HCT116 (cell line): ENCODE data around the gene RPAP3. TPM values are rescaled to one million over a fixed set of nuclear protein-coding genes. Genes with fewer than 3 reads are reported as not detected.

Experiments
- ATAC-seq: fragments of 200-7000 bp; cut with Tn5 transposase; 2 replicates; pipeline ENCODE4 v1.9.1; 2020; ENCODE audit warnings: mild to moderate bottlenecking, moderate library complexity
- BruUV-seq: library from RNA; stranded (reverse); fragments of 400-500 nt; replicated peaks from 2 replicates; lab custom pipeline; 2021; lab: Mats Ljungman, UMichigan
- CTCF ChIA-PET: fragments of 300-600 bp; sonication (Branson Sonifier 250); formaldehyde crosslinking; loops from one replicate; lab custom pipeline; 2021; ENCODE audit warnings: antibody characterized with exemption; lab: Charles Lee
- POLR2A ChIA-PET: fragments of 300-600, 350-600 bp; sonication (Branson Sonifier 250); formaldehyde crosslinking; loops from one replicate; lab custom pipeline; 2021; ENCODE audit warnings: antibody characterized with exemption; lab: Charles Lee
- RAD21 ChIA-PET, 2 experiments: fragments of 300-600 bp; sonication (Branson Sonifier 250); formaldehyde crosslinking; loops; one replicate each; lab custom pipeline; 2023; ENCODE audit warnings: low total read pairs in 2 of 2; ENCODE audit not compliant: uncharacterized antibody in 2 of 2, unreplicated experiment in 2 of 2, low non-redundant PET in 1 of 2; lab: Charles Lee
- DNase-seq: peaks from one replicate; pipeline ENCODE4 v3.0.0-alpha.2; 2010; ENCODE audit warnings: low read depth, low spot score
- H2AFZ ChIP-seq: fragments of 200-600 bp; shearing (Covaris generic), sonication (generic); 2 replicates; pipeline ENCODE4 v1.6.1; 2017; ENCODE audit warnings: low read depth, mixed run types, mixed read lengths, antibody characterized with exemption, low read length; ENCODE audit not compliant: poor library complexity, severe bottlenecking
- H3K27ac ChIP-seq: 2 replicates; pipeline ENCODE4 v1.5.1; 2012; ENCODE audit warnings: low read depth, low read length
- H3K27me3 ChIP-seq: fragments of 200-600 bp; sonication (generic); 2 replicates; pipeline ENCODE4 v1.6.1; 2016; ENCODE audit warnings: mixed run types, low read length, mixed read lengths; ENCODE audit not compliant: insufficient read depth
- H3K36me3 ChIP-seq, 2 experiments: fragments of 200-500 bp in 1 of 2; fragments of 200-600 bp in 1 of 2; sonication (Bioruptor generic) in 1 of 2; sonication (generic) in 1 of 2; 2 replicates each; pipeline versions ENCODE4 v1.5.1 to v1.6.1; 2014 to 2016; ENCODE audit warnings: low read length in 2 of 2, inconsistent platforms in 1 of 2, mixed read lengths in 1 of 2, mixed run types in 1 of 2; ENCODE audit not compliant: insufficient read depth in 2 of 2, control insufficient read depth in 1 of 2
- H3K4me1 ChIP-seq, 2 experiments: fragments of 200-600 bp in 1 of 2; sonication (generic) in 1 of 2; 2 replicates each; pipeline versions ENCODE4 v1.5.1 to v1.6.1; 2012 to 2017; ENCODE audit warnings: low read length in 2 of 2, inconsistent platforms in 1 of 2, mild to moderate bottlenecking in 1 of 2, mixed read lengths in 1 of 2, mixed run types in 1 of 2, moderate library complexity in 1 of 2; ENCODE audit not compliant: insufficient read depth in 2 of 2, control insufficient read depth in 1 of 2
- H3K4me2 ChIP-seq: fragments of 200-600 bp; sonication (generic); 2 replicates; pipeline ENCODE4 v1.6.1; 2017; ENCODE audit warnings: mixed run types, low read length, mixed read lengths
- H3K4me3 ChIP-seq, 2 experiments: fragments of 200-600 bp in 1 of 2; sonication (generic) in 1 of 2; replicated peaks in 1 of 2; 2 replicates each; pipeline ENCODE4 v1.5.1; 2011 to 2016; ENCODE audit warnings: low read length in 2 of 2, control low read depth in 1 of 2, low read depth in 1 of 2, mild to moderate bottlenecking in 1 of 2, mixed read lengths in 1 of 2, mixed run types in 1 of 2
- H3K79me2 ChIP-seq: fragments of 200-600 bp; sonication (generic); 2 replicates; pipeline ENCODE4 v1.6.1; 2017; ENCODE audit warnings: mild to moderate bottlenecking, mixed run types, low read length, moderate library complexity, mixed read lengths; ENCODE audit not compliant: insufficient read depth
- H3K9ac ChIP-seq: fragments of 200-600 bp; sonication (generic); 2 replicates; pipeline ENCODE4 v1.6.1; 2016; ENCODE audit warnings: low read length, mixed read lengths
- H3K9me2 ChIP-seq: fragments of 200-600 bp; sonication (generic), shearing (Covaris generic); 2 replicates; pipeline ENCODE4 v1.6.1; 2017; ENCODE audit warnings: mixed run types, mild to moderate bottlenecking, moderate library complexity; ENCODE audit not compliant: insufficient read depth
- H3K9me3 ChIP-seq, 2 experiments: fragments of 200-500 bp in 1 of 2; fragments of 200-600 bp in 1 of 2; sonication (Bioruptor generic) in 1 of 2; sonication (generic) in 1 of 2; 2 replicates each; pipeline ENCODE4 v1.6.1; 2014 to 2017; ENCODE audit warnings: low read length in 2 of 2, mixed read lengths in 2 of 2, inconsistent platforms in 1 of 2, low read depth in 1 of 2, mild to moderate bottlenecking in 1 of 2, mixed run types in 1 of 2, moderate library complexity in 1 of 2; ENCODE audit not compliant: control insufficient read depth in 1 of 2, insufficient read depth in 1 of 2
- H4K20me1 ChIP-seq: fragments of 200-600 bp; sonication (generic), shearing (Covaris generic); 2 replicates; pipeline ENCODE4 v1.6.1; 2017; ENCODE audit warnings: mixed run types, mild to moderate bottlenecking, moderate library complexity; ENCODE audit not compliant: insufficient read depth
- CBX3 ChIP-seq: IDR thresholded peaks from 2 replicates; pipeline ENCODE4 v1.6.1; 2012; ENCODE audit warnings: low read depth
- EGR1 ChIP-seq: IDR thresholded peaks from 2 replicates; pipeline ENCODE4 v1.6.1; 2012; ENCODE audit warnings: low read depth
- EZH2phosphoT487 ChIP-seq: fragments of 200-600 bp; IDR thresholded peaks from 2 replicates; pipeline ENCODE4 v1.6.1; 2018; ENCODE audit warnings: antibody characterized with exemption, borderline replicate concordance
- FOSL1 ChIP-seq: IDR thresholded peaks from 2 replicates; pipeline ENCODE4 v1.6.1; 2012; ENCODE audit warnings: low read depth
- JUND ChIP-seq: IDR thresholded peaks from 2 replicates; pipeline ENCODE4 v1.6.1; 2012
- RAD21 ChIP-seq: IDR thresholded peaks from 2 replicates; pipeline ENCODE4 v1.6.1; 2012; ENCODE audit warnings: low read depth, mild to moderate bottlenecking
- SIN3A ChIP-seq: IDR thresholded peaks from 2 replicates; pipeline ENCODE4 v1.6.1; 2012; ENCODE audit warnings: low read depth
- SP1 ChIP-seq: IDR thresholded peaks from 2 replicates; pipeline ENCODE4 v1.6.1; 2012; ENCODE audit warnings: low read depth
- YY1 ChIP-seq: IDR thresholded peaks from 2 replicates; pipeline ENCODE4 v1.6.1; 2011; ENCODE audit warnings: low read length, low read depth, moderate library complexity, mild to moderate bottlenecking; ENCODE audit not compliant: insufficient replicate concordance; ENCODE audit errors: extremely low read depth
- intact Hi-C: fragments of 100-400 bp; cut with micrococcal nuclease; formaldehyde crosslinking; loops from 2 replicates; pipeline ENCODE4 v1.10.0; 2022
- total RNA-seq: library from RNA; stranded (reverse); gene quantifications from one replicate; pipeline ENCODE4 v1.2.1, GENCODE V29; 2021; ENCODE audit not compliant: unreplicated experiment
- TF ChIP-seq, protein P1 (sequence below): IDR thresholded peaks from 2 replicates; pipeline ENCODE4 v1.6.1; 2012
- TF ChIP-seq, protein P2 (sequence below): IDR thresholded peaks from 2 replicates; pipeline ENCODE4 v1.6.1; 2012
- TF ChIP-seq, protein P3 (sequence below): IDR thresholded peaks from 2 replicates; pipeline ENCODE4 v1.6.1; 2012; ENCODE audit warnings: low read depth
- TF ChIP-seq, protein P4 (sequence below): IDR thresholded peaks from 2 replicates; pipeline ENCODE4 v1.6.1; 2011; ENCODE audit warnings: mild to moderate bottlenecking, low read length, moderate library complexity; ENCODE audit not compliant: insufficient replicate concordance; ENCODE audit errors: extremely low read depth

RPAP3 gene
- total RNA-seq, 1 experiment from 2014 or later = 48.3 TPM

DNA sequence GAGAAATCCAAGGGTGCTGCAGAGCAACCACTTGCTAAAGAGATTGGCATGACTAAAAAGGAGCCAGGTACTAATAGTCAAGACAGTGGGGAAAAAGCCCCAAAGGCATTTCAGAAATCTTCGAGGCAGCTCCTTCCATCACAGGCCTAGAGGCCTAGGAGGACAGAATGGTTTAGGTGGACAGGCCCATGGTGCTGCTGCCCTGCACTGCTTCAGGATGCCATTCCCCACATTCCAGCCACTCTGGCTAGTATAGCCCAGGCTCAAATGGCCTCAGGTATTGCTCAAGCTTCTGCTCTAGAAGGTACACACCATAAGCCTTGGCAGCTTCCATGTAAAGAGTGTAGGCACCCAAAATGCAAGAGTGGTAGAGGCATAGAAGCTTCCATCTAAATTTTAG, 92.9 kb downstream of the RPAP3 start:
- Histone ChIP-seq H3K79me2 (no peaks in the 10 kb centered on the region), H4K20me1 (no peaks in the 10 kb centered on the region), H3K36me3 (no peaks in the 10 kb centered on the region), H3K4me1 (no peaks in the 10 kb centered on the region), H3K4me3 (no peak overlapping the region), H3K9me2 (no peaks in the 10 kb centered on the region), H2AFZ (no peak overlapping the region), H3K27ac (no peak overlapping the region), H3K9me3 (peaks cover 9 to 16% of the 10 kb centered on the region in 2 experiments; a peak in 2 of 4 replicates)
- BruUV-seq = no TSS peak
- POLR2A ChIA-PET = no interaction called here
- DNase-seq (no peak), ATAC-seq (no peak)
- RAD21 ChIA-PET = no interaction called here
- intact Hi-C loops = no loop called here
- CTCF ChIA-PET = no interaction called here
- TF ChIP-seq EGR1 = no peak
- no peak for TF ChIP-seq SP1
- no peak for TF ChIP-seq FOSL1
- no peak for TF ChIP-seq RAD21
- TF ChIP-seq EZH2phosphoT487 = no peak
- TF ChIP-seq, protein P1, sequence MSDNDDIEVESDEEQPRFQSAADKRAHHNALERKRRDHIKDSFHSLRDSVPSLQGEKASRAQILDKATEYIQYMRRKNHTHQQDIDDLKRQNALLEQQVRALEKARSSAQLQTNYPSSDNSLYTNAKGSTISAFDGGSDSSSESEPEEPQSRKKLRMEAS = no peak
- TF ChIP-seq CBX3 = no peak
- TF ChIP-seq YY1 = no peak
- TF ChIP-seq, protein P2, sequence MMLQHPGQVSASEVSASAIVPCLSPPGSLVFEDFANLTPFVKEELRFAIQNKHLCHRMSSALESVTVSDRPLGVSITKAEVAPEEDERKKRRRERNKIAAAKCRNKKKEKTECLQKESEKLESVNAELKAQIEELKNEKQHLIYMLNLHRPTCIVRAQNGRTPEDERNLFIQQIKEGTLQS = no peak
- no peak for TF ChIP-seq SIN3A
- TF ChIP-seq, protein P3, sequence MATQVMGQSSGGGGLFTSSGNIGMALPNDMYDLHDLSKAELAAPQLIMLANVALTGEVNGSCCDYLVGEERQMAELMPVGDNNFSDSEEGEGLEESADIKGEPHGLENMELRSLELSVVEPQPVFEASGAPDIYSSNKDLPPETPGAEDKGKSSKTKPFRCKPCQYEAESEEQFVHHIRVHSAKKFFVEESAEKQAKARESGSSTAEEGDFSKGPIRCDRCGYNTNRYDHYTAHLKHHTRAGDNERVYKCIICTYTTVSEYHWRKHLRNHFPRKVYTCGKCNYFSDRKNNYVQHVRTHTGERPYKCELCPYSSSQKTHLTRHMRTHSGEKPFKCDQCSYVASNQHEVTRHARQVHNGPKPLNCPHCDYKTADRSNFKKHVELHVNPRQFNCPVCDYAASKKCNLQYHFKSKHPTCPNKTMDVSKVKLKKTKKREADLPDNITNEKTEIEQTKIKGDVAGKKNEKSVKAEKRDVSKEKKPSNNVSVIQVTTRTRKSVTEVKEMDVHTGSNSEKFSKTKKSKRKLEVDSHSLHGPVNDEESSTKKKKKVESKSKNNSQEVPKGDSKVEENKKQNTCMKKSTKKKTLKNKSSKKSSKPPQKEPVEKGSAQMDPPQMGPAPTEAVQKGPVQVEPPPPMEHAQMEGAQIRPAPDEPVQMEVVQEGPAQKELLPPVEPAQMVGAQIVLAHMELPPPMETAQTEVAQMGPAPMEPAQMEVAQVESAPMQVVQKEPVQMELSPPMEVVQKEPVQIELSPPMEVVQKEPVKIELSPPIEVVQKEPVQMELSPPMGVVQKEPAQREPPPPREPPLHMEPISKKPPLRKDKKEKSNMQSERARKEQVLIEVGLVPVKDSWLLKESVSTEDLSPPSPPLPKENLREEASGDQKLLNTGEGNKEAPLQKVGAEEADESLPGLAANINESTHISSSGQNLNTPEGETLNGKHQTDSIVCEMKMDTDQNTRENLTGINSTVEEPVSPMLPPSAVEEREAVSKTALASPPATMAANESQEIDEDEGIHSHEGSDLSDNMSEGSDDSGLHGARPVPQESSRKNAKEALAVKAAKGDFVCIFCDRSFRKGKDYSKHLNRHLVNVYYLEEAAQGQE = no peak
- TF ChIP-seq, protein P4, sequence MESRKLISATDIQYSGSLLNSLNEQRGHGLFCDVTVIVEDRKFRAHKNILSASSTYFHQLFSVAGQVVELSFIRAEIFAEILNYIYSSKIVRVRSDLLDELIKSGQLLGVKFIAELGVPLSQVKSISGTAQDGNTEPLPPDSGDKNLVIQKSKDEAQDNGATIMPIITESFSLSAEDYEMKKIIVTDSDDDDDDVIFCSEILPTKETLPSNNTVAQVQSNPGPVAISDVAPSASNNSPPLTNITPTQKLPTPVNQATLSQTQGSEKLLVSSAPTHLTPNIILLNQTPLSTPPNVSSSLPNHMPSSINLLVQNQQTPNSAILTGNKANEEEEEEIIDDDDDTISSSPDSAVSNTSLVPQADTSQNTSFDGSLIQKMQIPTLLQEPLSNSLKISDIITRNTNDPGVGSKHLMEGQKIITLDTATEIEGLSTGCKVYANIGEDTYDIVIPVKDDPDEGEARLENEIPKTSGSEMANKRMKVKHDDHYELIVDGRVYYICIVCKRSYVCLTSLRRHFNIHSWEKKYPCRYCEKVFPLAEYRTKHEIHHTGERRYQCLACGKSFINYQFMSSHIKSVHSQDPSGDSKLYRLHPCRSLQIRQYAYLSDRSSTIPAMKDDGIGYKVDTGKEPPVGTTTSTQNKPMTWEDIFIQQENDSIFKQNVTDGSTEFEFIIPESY = no peak
- TF ChIP-seq JUND = no peak
- TF ChIP-seq, all 23 proteins: peak for 0
- H3K9ac ChIP-seq = no peak overlapping the region
- no peak overlapping the region for H3K4me2 ChIP-seq
- H3K27me3 ChIP-seq = no peaks in the 10 kb centered on the region
